ENCODE measurements around the gene ADAMTS20.
A peak's percentile ranks its signal among the peaks of the same experiment; 100 is the strongest.
"Not testable (repeated sequence)": the region's sequence is repeated elsewhere in the genome, so short reads cannot be mapped to it uniquely, and the experiment has no call there.

Gene ADAMTS20

DNA sequence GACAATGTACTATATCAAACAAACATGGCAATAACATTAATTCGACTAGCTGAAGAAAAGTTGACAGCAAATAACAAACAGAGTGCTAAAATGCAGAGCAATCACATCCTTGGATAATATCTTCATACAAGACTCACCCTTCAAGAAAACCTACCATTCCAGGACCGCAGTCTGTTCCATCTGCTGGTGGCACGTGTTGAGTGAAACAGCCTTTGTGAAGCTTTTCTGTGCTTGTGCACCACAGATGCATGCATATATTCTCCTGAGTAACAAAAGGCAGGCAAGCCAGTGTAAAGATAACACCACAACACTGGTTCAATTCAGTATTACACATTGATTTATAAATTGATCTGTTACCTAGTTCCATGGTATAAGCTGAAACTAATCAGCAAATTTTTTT is 89.3 kb downstream of the ADAMTS20 start:
- DNase-seq = no peak

DNA sequence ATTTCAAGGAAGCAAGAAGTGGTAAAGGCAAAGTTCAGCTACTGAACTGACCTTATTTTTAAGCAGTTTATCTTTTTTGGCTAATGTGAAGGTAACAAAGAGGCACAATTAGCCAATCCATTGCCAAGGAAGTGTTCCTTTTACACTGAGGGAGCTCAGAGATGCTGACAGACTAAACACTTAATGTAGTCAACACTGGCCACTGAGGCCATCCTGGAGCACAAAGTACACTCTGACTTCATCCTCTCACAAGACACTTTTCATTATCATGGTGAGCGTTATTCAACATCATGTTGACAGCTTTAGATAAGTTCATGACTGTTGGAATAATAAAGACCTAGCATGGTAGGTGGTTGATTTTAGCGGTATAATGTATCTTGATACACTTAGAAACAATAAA is 89.9 kb downstream of the ADAMTS20 start:
- DNase-seq = no peak

DNA sequence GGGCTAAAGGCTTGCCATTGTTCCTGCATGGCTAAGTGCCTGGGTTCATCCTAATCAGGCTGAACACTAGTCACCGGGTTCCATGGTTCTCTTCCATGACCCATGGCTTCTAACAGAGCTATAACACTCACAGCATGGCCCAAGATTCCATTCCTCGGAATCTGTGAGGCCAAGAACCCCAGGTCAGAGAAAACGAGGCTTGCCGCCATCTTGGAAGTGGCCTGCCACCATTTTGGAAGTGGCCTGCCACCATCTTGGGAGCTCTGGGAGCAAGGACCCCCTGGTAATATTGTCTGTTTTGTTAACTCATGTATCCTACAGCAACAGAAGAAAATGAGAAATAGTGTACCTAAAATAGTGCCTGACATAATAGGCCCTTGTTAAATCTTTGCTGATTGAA is 92.7 kb downstream of the ADAMTS20 start:
- no peak for DNase-seq

DNA sequence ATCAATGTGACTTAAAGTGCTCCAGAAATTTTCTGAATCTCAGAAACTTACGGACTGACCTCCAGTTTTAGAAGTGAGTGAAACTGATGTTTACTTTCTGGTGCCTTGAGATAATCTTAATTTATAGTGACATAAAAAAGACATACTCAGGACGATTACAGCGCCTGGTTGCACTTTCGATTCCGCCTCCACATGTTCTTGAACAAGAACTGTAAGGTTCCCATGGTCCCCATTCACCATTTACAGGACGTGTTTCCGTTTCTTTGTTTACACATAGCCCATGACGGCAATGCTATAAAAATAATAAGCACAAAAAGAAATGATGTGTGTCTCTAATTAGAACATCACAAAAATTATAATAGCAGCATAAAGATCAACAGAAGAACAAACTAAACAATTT is 98.2 kb downstream of the ADAMTS20 start:
- DNase-seq = no peak

DNA sequence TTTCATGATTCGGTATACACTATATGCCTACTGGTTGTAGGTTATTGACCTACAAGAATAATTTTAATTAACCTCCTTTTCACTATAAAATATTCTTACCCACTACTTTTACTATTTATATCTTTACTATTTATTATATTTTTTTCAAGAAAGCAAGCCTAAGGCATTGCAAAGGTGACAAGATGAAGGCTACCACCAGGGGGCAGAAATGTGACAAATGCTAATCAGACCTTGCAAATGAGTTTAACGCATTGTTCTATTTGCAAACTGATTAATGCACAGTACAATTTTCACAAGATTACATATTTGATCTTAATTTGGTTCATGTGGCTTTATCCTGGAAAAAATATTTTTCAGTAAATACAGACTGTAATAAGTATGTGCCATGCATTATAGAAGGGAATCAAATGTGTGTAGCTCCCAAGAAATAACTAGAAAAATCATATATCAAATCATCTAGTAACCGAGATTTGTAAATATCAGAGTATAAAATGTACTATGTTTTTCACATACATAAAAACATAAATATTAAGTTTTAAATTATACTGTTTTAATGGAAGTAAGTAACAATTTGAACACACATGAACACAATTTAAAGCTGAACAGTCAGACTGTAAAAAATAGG is 107.0 kb downstream of the ADAMTS20 start:
- peak; percentile 82 for DNase-seq

DNA sequence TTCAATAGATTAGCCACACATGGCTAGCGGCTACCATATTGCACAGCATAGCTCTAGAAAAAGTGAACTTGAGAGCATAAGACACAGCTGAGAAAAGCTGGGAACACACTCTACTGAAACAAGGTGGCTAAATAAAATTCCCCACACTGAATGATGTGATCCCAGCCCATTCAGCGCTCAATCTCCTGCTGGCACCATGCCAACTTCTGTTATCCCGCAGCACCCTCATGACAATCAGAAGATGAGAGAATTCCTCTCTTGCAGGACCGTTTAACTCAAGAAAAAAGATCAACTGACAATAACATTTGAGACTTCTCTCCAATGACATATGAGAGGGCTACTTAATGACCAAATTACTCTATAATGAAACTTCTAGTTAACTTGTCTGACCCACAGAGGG is 115.4 kb downstream of the ADAMTS20 start:
- no peak for DNase-seq

DNA sequence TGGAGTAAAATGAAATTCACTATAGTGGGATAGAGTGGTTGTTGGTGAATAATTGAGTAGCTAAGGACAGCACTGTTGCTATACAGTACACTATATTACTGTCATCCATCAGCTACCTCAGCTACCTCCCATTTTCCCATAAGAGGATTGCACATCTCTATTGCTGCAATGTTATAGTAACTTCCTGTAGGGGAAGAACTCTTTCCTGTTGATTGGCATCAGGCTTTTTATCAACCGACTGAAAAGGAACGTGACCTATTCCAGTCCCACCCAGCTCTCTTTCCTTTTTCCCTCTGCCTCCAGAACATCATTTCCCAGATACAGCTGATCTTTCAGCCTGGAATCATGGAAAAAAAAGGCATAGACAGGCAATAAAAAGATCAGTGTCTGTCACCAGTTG is 117.4 kb downstream of the ADAMTS20 start:
- DNase-seq = no peak

DNA sequence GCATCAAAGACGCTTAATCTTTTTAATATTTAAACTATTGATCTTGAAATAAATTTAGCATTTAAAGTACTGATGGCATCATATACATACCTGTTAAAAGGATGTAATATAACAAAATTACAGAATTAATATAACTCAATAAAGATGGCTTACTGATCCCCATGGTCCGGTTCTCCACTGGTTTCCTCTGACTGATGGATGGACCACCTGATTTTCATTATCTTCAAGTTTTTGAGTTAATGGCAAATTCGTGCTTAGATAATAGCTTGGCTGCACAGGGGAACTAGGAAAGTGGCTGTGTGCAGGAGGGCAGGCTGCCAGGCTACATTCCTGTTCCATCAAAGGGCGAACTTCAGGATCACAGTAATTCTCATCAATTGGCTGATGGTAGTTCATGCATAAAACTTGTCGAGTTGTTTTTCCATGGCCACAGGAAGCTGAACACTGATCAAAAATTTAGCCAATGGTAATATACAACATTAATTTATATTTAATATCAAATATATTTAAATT is 123.9 kb downstream of the ADAMTS20 start:
- DNase-seq = no peak

DNA sequence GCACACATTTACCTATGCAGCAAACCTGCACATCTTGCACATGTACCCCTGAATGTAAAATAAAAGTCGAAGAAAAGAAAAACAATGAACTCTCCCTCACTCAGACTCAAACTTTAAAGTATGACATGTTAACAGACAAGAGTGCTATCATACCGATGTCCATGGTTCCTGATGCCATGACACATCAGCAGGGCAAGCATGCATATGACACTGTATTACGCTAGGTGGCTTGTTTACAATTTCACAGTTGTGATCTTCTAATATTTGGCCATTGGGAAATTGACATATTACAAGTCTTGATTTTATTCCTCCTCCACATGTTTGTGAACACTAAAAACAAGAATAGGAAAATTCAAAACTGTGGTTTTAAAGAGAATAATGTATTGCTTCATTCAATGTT is 126.6 kb downstream of the ADAMTS20 start:
- DNase-seq = no peak

DNA sequence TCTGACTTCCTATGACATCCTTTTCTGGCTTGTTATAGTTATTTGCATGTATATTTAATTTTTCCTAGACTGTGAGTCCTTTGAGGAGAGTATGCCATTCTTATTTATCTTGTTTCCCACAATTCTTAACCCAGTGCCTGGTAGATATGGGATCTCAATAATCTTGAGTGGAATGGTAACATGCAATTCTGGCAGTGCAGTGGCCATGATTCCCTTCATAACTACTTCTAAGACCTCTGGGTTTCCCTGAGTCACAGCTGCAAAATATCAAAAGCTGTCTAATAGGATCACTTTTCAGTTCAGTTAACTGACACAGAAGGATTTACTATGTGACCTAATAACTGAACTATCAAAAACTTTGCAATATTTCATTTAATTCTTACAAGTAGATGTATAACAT is 135.0 kb downstream of the ADAMTS20 start:
- DNase-seq = no peak

DNA sequence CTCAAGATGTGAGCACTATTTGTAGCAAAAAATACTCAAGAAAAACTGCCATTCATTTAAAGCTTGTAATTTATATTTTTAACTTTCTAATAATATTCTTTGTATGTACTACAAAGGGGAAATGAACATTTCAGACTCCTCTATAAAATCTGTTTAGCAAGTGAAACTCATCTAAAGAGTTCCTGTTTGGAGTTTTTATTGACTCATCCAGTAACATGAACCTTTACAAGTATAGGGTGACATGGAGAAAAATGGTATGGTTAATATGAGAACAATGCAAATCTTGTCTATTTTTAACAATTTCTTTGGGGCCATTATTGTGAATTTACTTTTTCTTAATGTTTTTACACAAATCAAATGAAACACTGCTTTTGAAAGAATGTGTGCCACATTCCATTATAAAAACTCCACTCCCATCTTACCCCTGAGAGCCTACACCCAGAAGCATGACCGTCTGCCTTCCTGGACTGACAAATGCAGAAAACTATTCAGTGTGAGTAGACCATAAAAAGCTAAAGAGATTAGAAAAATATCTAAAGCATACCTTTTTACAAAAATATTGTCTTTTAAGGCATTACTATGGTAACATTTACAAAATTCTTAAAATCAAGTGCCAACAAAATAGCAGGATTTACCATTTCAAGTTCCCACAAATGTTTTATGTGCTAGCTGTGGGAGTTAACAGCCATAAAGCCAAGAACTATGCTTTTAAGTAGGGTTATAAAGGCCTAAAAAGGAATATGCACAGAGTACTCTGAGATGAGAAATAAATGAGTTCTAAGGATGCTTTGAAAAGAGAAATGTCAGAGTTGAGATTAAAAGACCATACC is 144.0 kb downstream of the ADAMTS20 start:
- no peak for DNase-seq

DNA sequence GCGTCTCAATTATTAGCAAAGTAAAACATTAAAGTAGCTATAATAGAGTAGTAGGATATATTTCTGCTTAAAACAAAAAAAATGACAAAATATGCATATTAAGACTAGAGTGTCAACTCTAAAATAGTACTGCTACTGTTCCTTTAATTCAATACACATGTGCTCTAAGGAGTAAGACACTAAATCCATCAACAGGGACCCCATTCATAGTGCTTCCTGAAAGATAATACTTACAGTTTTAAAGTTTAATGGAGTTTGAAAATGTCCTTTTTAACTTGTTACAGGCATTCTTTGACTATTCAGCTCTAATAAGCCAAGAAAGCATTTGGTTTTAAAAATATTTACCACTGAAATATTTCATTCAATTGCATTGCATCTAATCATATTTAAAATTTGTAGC is 145.2 kb downstream of the ADAMTS20 start:
- DNase-seq = no peak

DNA sequence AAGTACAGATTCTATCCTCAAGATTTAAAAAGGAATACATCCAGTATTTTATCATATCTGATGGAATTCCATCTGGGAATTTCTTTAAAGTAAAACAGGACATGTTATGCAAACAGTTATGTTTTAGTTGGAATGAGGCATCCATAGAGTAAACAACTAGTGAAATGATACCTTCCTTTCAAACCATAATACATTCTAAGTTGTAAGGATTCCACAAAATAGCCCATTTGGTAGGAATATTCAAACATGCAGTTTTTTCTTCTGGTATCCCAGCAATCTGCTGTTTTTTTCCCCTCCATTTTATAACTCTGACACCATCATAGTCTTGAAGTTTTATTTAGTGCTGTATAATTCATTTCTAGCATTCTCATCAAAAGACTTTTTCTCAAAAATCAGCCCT is 149.6 kb downstream of the ADAMTS20 start:
- DNase-seq = no peak

DNA sequence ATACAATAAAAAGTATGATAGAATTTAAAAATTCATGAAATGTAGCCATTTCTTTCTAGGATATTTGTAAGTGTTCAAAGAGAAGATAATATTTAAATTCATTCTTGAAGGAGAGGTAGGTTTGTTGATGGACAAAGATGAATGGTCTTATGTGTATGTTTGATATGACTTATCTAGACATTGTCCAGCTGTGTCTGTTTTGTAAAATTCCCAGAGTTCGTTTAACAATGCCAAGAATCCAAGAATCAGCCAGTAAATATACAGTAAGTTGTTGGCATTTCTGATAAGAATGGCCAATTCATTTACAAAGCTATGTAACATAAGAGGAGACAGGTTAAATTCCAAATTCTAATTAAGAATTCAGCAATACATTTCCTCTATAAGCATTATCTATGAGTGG is 150.9 kb downstream of the ADAMTS20 start:
- no peak for DNase-seq

DNA sequence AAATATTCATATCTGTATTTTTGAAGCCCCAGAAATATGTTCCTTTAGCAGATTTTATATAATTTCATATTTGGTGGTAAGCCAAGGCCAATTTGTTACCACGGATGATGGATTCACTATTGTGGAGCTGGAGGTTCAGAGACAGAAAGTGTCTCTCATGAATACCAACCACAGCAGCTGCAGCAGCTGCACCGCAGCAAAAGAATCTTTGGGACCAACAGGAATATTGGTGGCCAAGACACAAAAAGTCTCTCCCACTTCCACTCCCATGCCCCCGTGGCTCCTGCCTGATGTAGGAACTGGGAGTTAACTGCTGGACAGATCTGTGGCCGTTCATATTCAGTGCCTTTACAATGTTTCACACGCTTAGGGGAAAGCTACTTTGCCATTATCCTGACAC is 155.3 kb downstream of the ADAMTS20 start:
- no peak for DNase-seq

DNA sequence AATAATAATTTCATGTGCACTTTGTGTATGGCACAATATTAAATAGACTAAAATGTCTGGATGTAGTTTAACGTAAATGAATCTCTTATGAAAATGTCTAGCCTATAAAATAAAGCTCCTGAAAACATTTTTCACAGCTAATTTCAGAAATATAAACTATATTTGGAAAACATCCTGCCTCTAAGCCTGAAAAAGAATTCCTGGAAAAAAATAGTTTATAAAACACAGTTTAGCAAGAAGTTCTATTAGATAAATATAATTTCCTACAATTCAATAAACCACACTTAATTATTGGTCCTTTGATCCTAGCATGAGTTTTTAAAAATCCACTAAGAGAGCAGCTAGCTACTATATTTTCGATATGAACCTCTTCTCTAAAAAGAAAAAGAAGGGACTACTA is 159.9 kb downstream of the ADAMTS20 start:
- DNase-seq = no peak

DNA sequence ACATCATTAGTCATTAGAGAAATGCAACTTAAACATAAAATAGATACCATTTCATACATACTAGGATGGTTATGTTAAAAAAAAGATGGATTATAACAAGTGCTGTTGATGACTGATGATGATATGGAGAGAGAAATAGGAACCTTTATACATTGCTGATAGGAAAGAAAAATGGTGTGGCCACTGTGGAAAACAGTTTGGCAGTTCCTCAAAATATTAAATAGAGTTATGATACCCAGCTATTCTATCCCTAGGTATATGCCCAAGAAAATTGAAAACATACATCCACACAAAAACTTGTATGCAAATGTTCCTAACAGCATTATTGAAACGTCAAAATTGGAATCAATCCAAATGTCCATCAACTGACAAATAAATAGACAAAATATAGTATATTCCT is 170.1 kb downstream of the ADAMTS20 start:
- no peak for DNase-seq

DNA sequence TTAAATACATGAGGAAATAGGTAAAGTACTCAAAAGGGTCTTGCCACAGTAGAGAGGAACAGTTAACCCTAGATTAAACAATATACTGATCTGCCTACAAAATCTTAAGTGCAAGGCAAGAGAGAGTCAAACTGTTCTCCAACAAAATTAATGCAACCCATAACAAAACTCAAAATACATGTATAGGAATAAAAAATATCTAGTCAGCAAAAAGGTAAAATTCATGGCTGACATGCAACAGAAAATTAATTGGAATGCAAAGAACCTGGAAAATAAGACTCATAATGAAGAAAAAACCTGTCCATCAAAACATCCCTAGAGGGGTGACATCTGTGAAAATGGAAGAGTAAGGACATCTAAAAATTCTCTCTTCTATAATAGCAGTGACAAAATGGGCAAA is 173.6 kb downstream of the ADAMTS20 start:
- DNase-seq = no peak

DNA sequence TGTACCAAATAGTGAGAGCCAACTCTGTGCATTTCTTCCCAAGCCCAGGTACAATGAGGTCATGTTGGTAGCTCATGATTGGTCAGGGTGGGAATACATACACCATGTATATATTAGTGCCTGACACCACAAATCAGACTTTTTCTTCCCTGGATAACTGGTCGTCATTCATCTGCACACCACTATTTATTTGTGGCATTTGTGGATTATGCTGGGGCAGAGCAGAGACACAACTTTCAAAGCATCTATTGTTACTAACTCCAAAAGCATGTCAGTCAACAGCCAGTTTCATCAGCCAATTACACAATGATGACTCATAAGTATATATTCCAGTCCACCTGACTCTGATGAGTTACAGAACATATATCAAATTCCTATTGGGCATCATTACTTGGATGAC is 181.7 kb downstream of the ADAMTS20 start:
- DNase-seq = no peak

DNA sequence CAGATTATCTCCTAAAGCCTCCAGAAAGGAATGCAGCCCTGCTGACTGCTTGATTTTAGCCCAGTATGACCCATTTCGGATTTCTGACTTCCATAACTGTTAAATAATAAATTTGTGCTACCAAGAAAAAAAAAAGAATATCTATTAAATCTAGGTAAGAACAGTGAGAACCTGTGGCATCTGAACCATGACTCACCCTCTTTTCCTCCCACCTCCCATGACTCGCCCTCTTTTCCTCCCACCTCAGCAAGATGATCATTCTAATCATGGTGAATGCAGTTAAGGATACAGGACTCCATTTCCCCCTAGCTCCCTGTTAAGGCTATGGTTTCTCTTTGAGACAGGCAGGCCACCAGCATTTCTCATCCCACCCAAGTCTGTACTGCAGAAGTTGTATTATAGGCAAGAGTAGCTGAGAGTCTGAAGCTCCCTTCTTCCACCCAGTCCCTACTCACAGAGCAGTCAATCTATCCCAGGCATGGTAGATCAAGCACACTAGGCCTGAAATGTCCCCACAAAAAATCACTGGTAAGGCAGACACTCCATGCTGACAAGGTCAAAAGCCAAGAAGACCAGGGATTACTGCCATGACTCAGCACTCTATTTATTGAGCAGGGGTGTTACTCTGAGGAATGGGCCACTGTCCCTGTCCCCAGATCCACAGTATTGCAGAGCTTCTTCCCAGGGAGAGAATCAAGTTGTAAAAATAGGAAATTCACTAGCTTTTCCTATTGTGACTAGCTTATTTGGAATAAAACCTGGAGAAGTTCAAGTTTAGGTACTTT is 188.9 kb downstream of the ADAMTS20 start:
- DNase-seq = no peak

DNA sequence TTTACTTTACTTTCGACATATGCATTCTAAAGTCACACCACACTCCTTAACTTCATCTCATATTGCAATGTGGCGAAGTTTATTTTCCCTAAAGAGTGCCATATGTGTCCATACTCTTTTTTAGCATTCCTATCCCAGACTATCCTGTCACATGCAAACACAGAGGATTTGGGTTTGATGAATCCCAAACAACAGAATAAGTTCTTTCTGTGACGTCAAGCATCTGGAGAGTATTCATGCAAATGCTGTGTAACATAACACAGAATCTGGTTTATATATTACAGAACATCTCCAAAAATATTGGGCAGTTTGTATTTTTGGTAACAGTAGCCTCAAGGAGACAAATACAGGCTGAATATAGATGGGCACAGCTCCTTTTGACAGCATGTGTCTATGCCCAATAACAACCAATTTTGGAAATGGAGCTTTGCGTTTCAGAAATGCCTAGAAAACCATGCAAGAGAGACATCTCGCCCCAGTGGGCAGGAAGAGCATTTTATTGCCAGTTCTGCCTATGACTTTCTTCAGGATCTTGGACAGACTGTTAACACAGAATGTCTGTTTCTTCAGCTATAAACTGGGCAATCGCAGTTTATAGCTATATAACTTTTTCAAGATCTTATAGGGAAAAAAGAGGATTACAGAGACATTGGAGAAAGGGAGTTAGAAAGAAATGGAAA is 190.8 kb downstream of the ADAMTS20 start:
- no peak for DNase-seq

DNA sequence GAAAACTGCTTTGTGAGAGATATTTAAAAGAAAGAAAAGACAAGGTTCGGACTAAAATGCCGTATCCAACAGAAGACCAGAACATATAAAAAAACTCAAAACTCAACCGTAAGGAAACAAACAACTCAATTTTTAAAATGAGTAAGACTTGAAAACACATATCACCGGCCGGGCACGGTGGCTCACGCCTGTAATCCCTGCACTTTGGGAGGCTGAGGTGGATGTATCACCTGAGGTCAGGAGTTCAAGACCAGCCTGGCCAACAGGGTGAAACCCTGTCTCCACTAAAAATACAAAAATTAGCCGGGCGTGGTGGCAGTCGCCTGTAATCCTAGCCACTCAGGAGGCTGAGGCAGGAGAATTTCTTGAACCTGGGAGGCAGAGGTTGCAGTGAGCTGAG is 192.0 kb downstream of the ADAMTS20 start:
- not testable (repeated sequence) for DNase-seq

DNA sequence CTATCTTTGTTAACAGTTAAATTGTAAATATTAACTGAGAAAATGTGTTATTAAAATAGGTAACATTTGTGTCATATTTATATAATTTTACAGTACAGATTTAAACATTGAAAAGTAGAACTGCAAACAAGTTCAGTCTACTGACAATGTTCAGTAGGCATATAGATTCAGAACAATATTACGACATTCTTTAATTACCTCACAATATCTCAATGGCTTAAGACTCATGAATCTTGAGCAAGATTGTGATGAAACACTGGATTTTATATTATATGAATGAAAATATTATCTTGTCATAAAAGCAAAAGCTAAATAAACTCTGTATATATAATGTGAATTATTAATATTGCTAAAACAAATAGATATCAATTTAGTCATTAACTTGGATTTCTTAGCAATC is 194.9 kb downstream of the ADAMTS20 start:
- peak; percentile 5 for DNase-seq
